ENCODE results near the gene ACO1. TPM values are rescaled to one million over a fixed set of nuclear protein-coding genes. Genes with fewer than 3 reads are reported as not detected.

Gene ACO1
- total and polyA plus RNA-seq, 2 donors (not counting 3 experiments of a cell fraction or from before 2014, with no cell fraction given), result 51.6 to 54.1 TPM

- no TSS peak for BruUV-seq (replicated peaks)
- Histone ChIP-seq H3K36me3 (ENCODE audit: control insufficient read depth in 2 of 2, extremely low read depth in 1 of 2, insufficient read depth in 2 of 2, low read length in 2 of 2) (peaks cover 8 to 10% of the 10 kb centered on the region in 2 experiments), H3K4me3 (replicated peaks in 1 of 3; ENCODE audit: insufficient read depth in 1 of 3, low read depth in 1 of 3, low read length in 3 of 3) (no peak overlapping the region), H3K9me1 (replicated peaks; ENCODE audit: control insufficient read depth, extremely low read depth, insufficient read depth, low read length) (no peaks in the 10 kb centered on the region), H2AFZ (ENCODE audit: low read depth, low read length) (no peak overlapping the region), H3K27ac (ENCODE audit: insufficient read depth, low read depth, low read length) (no peak overlapping the region), H3K79me2 (ENCODE audit: control insufficient read depth, insufficient read depth, low read length) (no peaks in the 10 kb centered on the region), H3K9ac (replicated peaks; ENCODE audit: extremely low read depth, insufficient read depth, low read length) (no peak overlapping the region), H3K4me1 (ENCODE audit: control insufficient read depth, extremely low read depth, insufficient read depth, low read length) (no peaks in the 10 kb centered on the region), H3K27me3 (ENCODE audit: control insufficient read depth in 2 of 2, insufficient read depth in 2 of 2, low read length in 2 of 2) (no peaks in the 10 kb centered on the region), H4K20me1 (replicated peaks; ENCODE audit: control insufficient read depth, extremely low read depth, insufficient read depth, low read length) (no peaks in the 10 kb centered on the region), H3K9me3 (replicated peaks; ENCODE audit: control insufficient read depth, insufficient read depth, low read length) (no peaks in the 10 kb centered on the region), H3K4me2 (ENCODE audit: insufficient read depth, low read length) (no peak overlapping the region)
- TF ChIP-seq JUN (IDR thresholded peaks at IDR 0.05; ENCODE audit: borderline replicate concordance, insufficient read depth, insufficient read length, low read depth) (no peak), MAX (IDR thresholded peaks at IDR 0.05; ENCODE audit: insufficient read depth, insufficient read length) (no peak), GATA2 (IDR thresholded peaks at IDR 0.05; ENCODE audit: insufficient read depth, insufficient read length, low read depth, low read length) (no peak), MYC (IDR thresholded peaks at IDR 0.05; ENCODE audit: low read depth, low read length) (no peak), POLR2A (IDR thresholded peaks at IDR 0.05; ENCODE audit: low read depth, low read length) (no peak), EZH2 (IDR thresholded peaks at IDR 0.05; ENCODE audit: borderline replicate concordance, low read depth, low read length, severe bottlenecking) (no peak), FOS (IDR thresholded peaks at IDR 0.05; ENCODE audit: borderline replicate concordance, insufficient read depth, low read length) (no peak), POLR2AphosphoS5 (IDR thresholded peaks at IDR 0.05; ENCODE audit: insufficient read depth, low read depth, low read length) (no peak), CTCF (IDR thresholded peaks at IDR 0.05; ENCODE audit: extremely low read depth in 1 of 2, insufficient read depth in 1 of 2, low read depth in 1 of 2, low read length in 2 of 2) (no peak)
- intact Hi-C loops (cut with micrococcal nuclease) (no loop called here), dilution Hi-C loops (cut with MboI; ENCODE audit: extremely low pct_ligation_motif_present, low sequenced_read_pairs) (no loop called here)
- ChIA-PET CTCF (interaction anchor here (1.5 to 3.1 kb wide), 2 partner anchors 62 to 138 kb away, joined by 5 to 18 read pairs; no protein-coding TSS in a partner anchor), POLR2A (no interaction called here)
- FAIRE-seq (no peak), DNase-seq (ENCODE audit: low read depth, low spot score) (no peak)
These were observed 57.2 kb downstream of the ACO1 start for GRCh38 chr9:32441678-32442077.

Data from endothelial cell of umbilical vein (primary cell).